ENCODE data around the gene M6PR. TPM values are rescaled to one million over a fixed set of nuclear protein-coding genes. Genes with fewer than 3 reads are reported as not detected.

The M6PR gene
- total and polyA plus RNA-seq, 2 of the 8 experiments (the other 6 are each of a cell fraction or from before 2014, with no cell fraction given): 106 to 122 TPM

DNA sequence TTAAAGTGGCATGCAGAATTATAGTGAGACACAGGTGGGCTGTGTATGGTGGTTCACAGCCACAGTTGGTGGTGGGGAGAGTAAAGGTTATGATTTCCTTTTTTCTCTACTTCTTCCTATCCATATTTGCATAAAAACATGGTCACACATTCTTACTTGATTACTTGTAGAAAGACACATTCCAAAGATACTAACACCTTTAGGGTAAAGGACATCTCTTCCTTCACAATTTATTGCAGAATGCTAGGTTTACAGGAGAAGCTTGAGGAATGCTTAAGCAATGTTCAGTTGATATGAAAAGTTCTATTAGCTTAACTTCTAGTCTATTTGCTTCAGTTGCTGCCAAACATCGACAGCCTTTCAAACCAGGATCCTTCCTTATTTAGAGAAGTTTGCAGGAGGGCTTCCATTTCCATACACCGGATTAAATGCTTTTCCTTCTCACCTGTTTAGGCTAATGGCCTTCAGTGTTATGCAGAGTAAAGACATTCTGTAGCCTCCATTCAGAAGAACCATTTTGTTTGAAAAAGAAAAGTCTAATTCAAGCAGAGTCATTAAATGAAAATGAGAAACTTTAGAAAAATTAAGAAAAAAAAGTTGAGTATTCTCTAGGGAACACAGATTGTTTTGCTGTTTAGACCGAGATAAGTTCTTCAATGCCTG lies 37.7 kb downstream of the M6PR start:
- Histone ChIP-seq H3K79me2 (ENCODE audit: control insufficient read depth in 1 of 2, insufficient read depth in 2 of 2, low read length in 2 of 2) (peaks cover 19 to 24% of the 10 kb centered on the region in 2 experiments), H3K36me3 (ENCODE audit: control insufficient read depth in 2 of 4, insufficient read depth in 4 of 4, low read length in 3 of 4) (peaks cover 0 to 9% (median 0%) of the 10 kb centered on the region in 4 experiments; a peak in 1 of 8 replicates), H2AFZ (ENCODE audit: low read length) (no peak overlapping the region), H3K14ac (ENCODE audit: insufficient read length) (no peak overlapping the region), H3K27me3 (replicated peaks in 1 of 4; ENCODE audit: control insufficient read depth in 3 of 4, extremely low read depth in 1 of 4, insufficient read depth in 3 of 4, low read length in 3 of 4) (no peaks in the 10 kb centered on the region), H3K79me1 (ENCODE audit: low read depth, low read length) (no peaks in the 10 kb centered on the region), H3K9me3 (ENCODE audit: insufficient read depth in 2 of 2, low read depth in 1 of 2, low read length in 1 of 2) (no peaks in the 10 kb centered on the region), H3K4me1 (replicated peaks in 1 of 4; ENCODE audit: control insufficient read depth in 3 of 4, insufficient read depth in 4 of 4, low read length in 3 of 4) (peaks cover 4 to 31% (median 20%) of the 10 kb centered on the region in 4 experiments), H4K8ac (ENCODE audit: extremely low read depth, insufficient read depth, low read length) (no peak overlapping the region), H3K9ac (replicated peaks in 1 of 4; ENCODE audit: extremely low read depth in 1 of 4, low read depth in 3 of 4, low read length in 3 of 4) (peak overlapping the region in 1 of 4 experiments; percentile 33; a peak in 1 of 7 replicates), H3K23ac (ENCODE audit: insufficient read length) (no peak overlapping the region), H3K4ac (replicated peaks; ENCODE audit: insufficient read length, low read depth, low read length) (no peak overlapping the region), H3K56ac (replicated peaks; ENCODE audit: insufficient read length, low read depth, low read length) (no peak overlapping the region), H4K5ac (ENCODE audit: insufficient read length, low read depth, low read length) (peak overlapping the region; percentile 100), H4K91ac (replicated peaks; ENCODE audit: insufficient read length, low read length) (peak overlapping the region; percentile 87), H2AK5ac (ENCODE audit: low read depth, low read length) (no peak overlapping the region), H2BK5ac (ENCODE audit: low read depth, low read length) (peak overlapping the region; percentile 89; the same call in 1 of the 2 replicates), H3K4me3 (ENCODE audit: extremely low read depth in 1 of 4, insufficient read depth in 2 of 4, low read depth in 3 of 4, low read length in 4 of 4) (peak overlapping the region in 2 of 4 experiments; percentile 74 to 99; a peak in 3 of 8 replicates), H2BK12ac (ENCODE audit: low read depth, low read length) (peak overlapping the region; percentile 93; the same call in 1 of the 2 replicates), H2BK120ac (replicated peaks; ENCODE audit: low read depth, low read length) (peak overlapping the region; percentile 13), H2BK15ac (ENCODE audit: low read length) (no peak overlapping the region), H3K4me2 (ENCODE audit: insufficient read depth in 1 of 2, low read depth in 2 of 2, low read length in 2 of 2) (peak overlapping the region; percentile 78 to 92), H3K27ac (ENCODE audit: low read depth, low read length) (peak overlapping the region; percentile 83), H4K20me1 (replicated peaks in 1 of 2; ENCODE audit: control insufficient read depth in 1 of 2, insufficient read depth in 2 of 2, low read length in 2 of 2) (peaks cover 2 to 4% of the 10 kb centered on the region in 2 experiments), H3K23me2 (ENCODE audit: low read depth, low read length) (peaks cover 9% of the 10 kb centered on the region), H3K18ac (ENCODE audit: extremely low read depth, low read length) (peak overlapping the region; percentile 79; the same call in 1 of the 2 replicates), H2BK20ac (ENCODE audit: low read length) (no peak overlapping the region)
- WGBS, 2 experiments (ENCODE audit: extremely low coverage in 1 of 2, insufficient coverage in 1 of 2, insufficient read length in 1 of 2, insufficient replicate concordance in 2 of 2, low coverage in 1 of 2, low lambda C conversion rate in 2 of 2, missing lambda C conversion rate in 1 of 2): 2% methylated on average over 3 of the region's 3 CpGs; no CpG with 5 or more reads in 1 of the 2 experiments
- POLR2A ChIA-PET (ENCODE audit: partially characterized antibody): interaction anchor here (0.6 to 18.7 kb wide), 17 partner anchors 9 to 570 kb away, joined by 3 to 438 read pairs (median 6); partner anchors contain the start of gene M6PR
- peak; percentile 89 for FAIRE-seq
- no peak for DNase-seq (ENCODE audit: low read depth in 1 of 2, low spot score in 2 of 2)
- CTCF ChIA-PET (ENCODE audit: partially characterized antibody): interaction anchor here (0.9 to 1.9 kb wide), 4 partner anchors 51 to 130 kb away, joined by 3 to 9 read pairs (median 4); no protein-coding TSS in a partner anchor
- no peak; a peak in 1 of 4 replicates for TF ChIP-seq SIN3A (conservative IDR thresholded peaks at IDR 0.05 in 1 of 2, IDR thresholded peaks at IDR 0.05 in 1 of 2; ENCODE audit: low read depth in 1 of 2, low read length in 2 of 2)
- no peak for TF ChIP-seq SP2 (IDR thresholded peaks at IDR 0.05; ENCODE audit: low read length)
- TF ChIP-seq ASH2L (IDR thresholded peaks at IDR 0.05; ENCODE audit: low read length): peak; percentile 17
- TF ChIP-seq TCF12 (IDR thresholded peaks at IDR 0.05; ENCODE audit: low read depth, low read length): peak; percentile 92
- no peak for TF ChIP-seq TEAD4 (IDR thresholded peaks at IDR 0.05; ENCODE audit: low read depth, low read length)
- TF ChIP-seq SIX5 (IDR thresholded peaks at IDR 0.05; ENCODE audit: low read depth, low read length): no peak
- peak; percentile 95 for TF ChIP-seq POU5F1 (IDR thresholded peaks at IDR 0.05; ENCODE audit: low read depth, low read length)
- TF ChIP-seq CHD1 (IDR thresholded peaks at IDR 0.05; ENCODE audit: low read depth, low read length): 0 out of 2 replicates have a peak, but pooled peaks have one; percentile 69
- peak; percentile 96 for TF ChIP-seq NANOG (IDR thresholded peaks at IDR 0.05; ENCODE audit: insufficient read depth, low read depth, low read length, poor library complexity, severe bottlenecking)
- TF ChIP-seq RAD21 (IDR thresholded peaks at IDR 0.05 in 1 of 2, conservative IDR thresholded peaks at IDR 0.05 in 1 of 2; ENCODE audit: low read depth in 2 of 2, low read length in 2 of 2): no peak
- peak; percentile 57; the same call in 1 of the 2 replicates for TF ChIP-seq CHD2 (IDR thresholded peaks at IDR 0.05; ENCODE audit: low read length)

All from H1 (cell line).